B cell (primary cell): ENCODE results near the gene SRP14. TPM values are rescaled to one million over a fixed set of nuclear protein-coding genes. Genes with fewer than 3 reads are reported as not detected.

Experiments used
- ATAC-seq: fragments of 200-7000 bp; cut with Tn5 transposase; one replicate; pipeline ENCODE4 v1.10.0; 2021; ENCODE audit warnings: low read depth, mild to moderate bottlenecking, moderate number of reproducible peaks, moderate library complexity
- CTCF ChIA-PET: fragments of 350-600 bp; sonication (Branson Sonifier 250); formaldehyde crosslinking; loops from one replicate; lab custom pipeline; 2021; ENCODE audit warnings: antibody characterized with exemption, inconsistent platforms; lab: Charles Lee
- POLR2A ChIA-PET: fragments of 350-600 bp; sonication (Branson Sonifier 250); formaldehyde crosslinking; loops from one replicate; lab custom pipeline; 2021; ENCODE audit warnings: antibody characterized with exemption; lab: Charles Lee
- DNase-seq: peaks from one replicate; pipeline ENCODE4 v3.0.0; 2013
- H2AFZ ChIP-seq: 2 replicates; pipeline ENCODE4 v1.6.1; 2012; ENCODE audit warnings: mild to moderate bottlenecking, low read depth, low read length; ENCODE audit not compliant: insufficient read depth, poor library complexity, severe bottlenecking
- H3K27ac ChIP-seq, 2 donors: 1 replicate in 1 of 2; 2 replicates in 1 of 2; pipeline ENCODE4 v1.5.1; 2012 to 2013; ENCODE audit warnings: low read length in 2 of 2, mild to moderate bottlenecking in 2 of 2, moderate library complexity in 1 of 2
- H3K27me3 ChIP-seq, 4 experiments: fragments of 200-600 bp in 1 of 4; sonication (generic) in 1 of 4; replicated peaks in 1 of 4; 1 replicate in 2 of 4; 2 replicates in 2 of 4; pipeline versions ENCODE4 v1.6.1 to v1.7.0; 2013 to 2016; ENCODE audit warnings: low read length in 3 of 4, mild to moderate bottlenecking in 2 of 4, mixed read lengths in 1 of 4, moderate library complexity in 1 of 4; ENCODE audit not compliant: insufficient read depth in 4 of 4, control insufficient read depth in 3 of 4; ENCODE audit errors: control extremely low read depth in 1 of 4
- H3K36me3 ChIP-seq, 2 experiments: replicated peaks in 1 of 2; 1 replicate in 1 of 2; 2 replicates in 1 of 2; pipeline versions ENCODE4 v1.6.1 to v1.7.1; 2013; ENCODE audit warnings: low read length in 1 of 2; ENCODE audit not compliant: insufficient read depth in 2 of 2, control insufficient read depth in 1 of 2; ENCODE audit errors: control extremely low read depth in 1 of 2, extremely low read depth in 1 of 2
- H3K4me1 ChIP-seq, 2 donors: fragments of 200-600 bp in 1 of 2; sonication (generic) in 1 of 2; 1 replicate in 1 of 2; 2 replicates in 1 of 2; pipeline versions ENCODE4 v1.5.1 to v1.6.1; 2013 to 2017; ENCODE audit warnings: low read length in 2 of 2; ENCODE audit not compliant: control insufficient read depth in 2 of 2, insufficient read depth in 2 of 2
- H3K4me2 ChIP-seq: replicated peaks from 2 replicates; pipeline ENCODE3; 2012; ENCODE audit warnings: mild to moderate bottlenecking, low read depth, low read length; ENCODE audit not compliant: poor library complexity, severe bottlenecking
- H3K4me3 ChIP-seq, 5 experiments: fragments of 200-600 bp in 1 of 5; sonication (generic) in 1 of 5; 1 replicate in 3 of 5; 2 replicates in 2 of 5; pipeline versions ENCODE4 v1.5.1 to v1.7.0; 2011 to 2016; ENCODE audit warnings: low read length in 4 of 5, mild to moderate bottlenecking in 4 of 5, low read depth in 2 of 5, control low read depth in 1 of 5, moderate library complexity in 1 of 5; ENCODE audit not compliant: insufficient read depth in 1 of 5; ENCODE audit errors: control extremely low read depth in 1 of 5, extremely low read depth in 1 of 5
- H3K79me2 ChIP-seq: fragments of 200-600 bp; sonication (generic); one replicate; pipeline ENCODE4 v1.6.0; 2016; ENCODE audit warnings: low read length; ENCODE audit not compliant: control insufficient read depth, insufficient read depth
- H3K9ac ChIP-seq: fragments of 200-600 bp; sonication (generic); 2 replicates; pipeline ENCODE4 v1.6.1; 2017; ENCODE audit warnings: mild to moderate bottlenecking, low read length, moderate library complexity
- H3K9me3 ChIP-seq, 3 donors: one replicate each; pipeline versions ENCODE4 v1.6.1 to v1.7.1; 2013; ENCODE audit warnings: low read length in 2 of 3; ENCODE audit not compliant: control insufficient read depth in 2 of 3, insufficient read depth in 1 of 3; ENCODE audit errors: control extremely low read depth in 1 of 3
- H4K20me1 ChIP-seq: 2 replicates; pipeline ENCODE4 v1.6.0; 2012; ENCODE audit warnings: mild to moderate bottlenecking, low read length; ENCODE audit not compliant: insufficient read depth, control insufficient read depth, poor library complexity, severe bottlenecking
- H3K27ac Mint-ChIP-seq: one replicate; pipeline ENCODE4 v1.8.0; 2021; ENCODE audit warnings: mixed read lengths
- H3K27me3 Mint-ChIP-seq: one replicate; pipeline ENCODE4 v1.8.0; 2021; ENCODE audit warnings: mixed read lengths
- H3K4me1 Mint-ChIP-seq: one replicate; pipeline ENCODE4 v1.8.0; 2021; ENCODE audit warnings: mixed read lengths
- H3K4me3 Mint-ChIP-seq: one replicate; pipeline ENCODE4 v1.8.0; 2021; ENCODE audit warnings: mixed read lengths
- H3K9me3 Mint-ChIP-seq: one replicate; pipeline ENCODE4 v1.8.0; 2022; ENCODE audit warnings: mixed read lengths; ENCODE audit not compliant: insufficient read depth
- EZH2 ChIP-seq: IDR thresholded peaks from 2 replicates; pipeline ENCODE4 v1.6.1; 2012; ENCODE audit warnings: borderline replicate concordance, low read depth, mild to moderate bottlenecking, moderate library complexity, low read length; ENCODE audit not compliant: insufficient read depth, poor library complexity, severe bottlenecking
- WGBS: methylation state at CpG from one replicate; pipeline ENCODE4 v1.1.5; 2013; ENCODE audit warnings: missing lambda C conversion rate; ENCODE audit not compliant: insufficient coverage; 5-methylcytosine and 5-hydroxymethylcytosine counted together
- intact Hi-C: fragments of 100-400 bp; cut with micrococcal nuclease; formaldehyde crosslinking; loops from one replicate; pipeline ENCODE4 v1.10.0; 2022
- polyA plus RNA-seq: library from polyadenylated mRNA; depleted of rRNA; stranded (reverse); fragments of >200 nt; gene quantifications from 2 replicates; pipeline ENCODE4 v1.2.3, GENCODE V29; 2012
- total RNA-seq, 2 donors: library from RNA; stranded (reverse); fragments of 120-200 nt in 1 of 2; gene quantifications; 1 replicate in 1 of 2; 2 replicates in 1 of 2; pipeline versions ENCODE4 v1.2.3 to v1.2.4, GENCODE V29; 2013 to 2022
- TF ChIP-seq, protein P1 (sequence below): fragments of 200-600 bp; IDR thresholded peaks from one replicate; pipeline ENCODE4 v1.8.0; 2022; ENCODE audit warnings: antibody characterized with exemption, mild to moderate bottlenecking

Gene SRP14
- total and polyA plus RNA-seq, 2 donors (not counting 1 experiment from before 2014, with no cell fraction given), result 120 to 131 TPM

DNA sequence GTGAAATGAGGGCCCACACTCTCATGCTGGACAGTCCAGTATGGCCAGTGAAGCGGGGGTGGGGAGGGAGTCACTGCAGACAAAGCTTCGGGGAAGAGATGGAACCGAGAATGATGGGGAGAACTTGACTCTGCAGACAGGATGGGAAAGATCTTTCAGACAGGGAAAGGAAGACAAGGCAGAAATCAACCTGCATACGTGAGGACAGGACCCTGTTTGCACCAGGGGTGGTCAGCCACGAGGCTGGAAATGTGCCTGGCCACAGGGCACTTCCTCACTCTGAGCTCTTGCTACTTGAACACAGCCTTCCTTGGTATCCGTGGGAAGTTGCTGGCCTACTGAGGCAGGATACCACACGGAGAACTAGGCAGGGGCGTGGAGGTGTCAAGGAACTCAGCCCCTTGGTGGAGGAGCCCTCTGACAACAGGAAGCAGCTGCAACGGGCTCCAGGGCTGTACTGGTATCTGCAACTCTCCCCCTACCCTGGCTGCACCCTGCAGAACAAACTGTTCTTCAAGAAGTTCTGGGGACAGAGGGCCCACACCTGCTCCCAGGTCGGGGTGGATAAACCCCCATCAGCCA is 9.3 kb upstream of the SRP14 start:
- CTCF ChIA-PET, result interaction anchor here (0.9 to 16.5 kb wide), 16 partner anchors 10 to 289 kb away, joined by 3 to 934 read pairs (median 6); partner anchors contain the start of genes ANKRD63 and BMF
- Mint-ChIP-seq H3K27me3 (no peaks in the 10 kb centered on the region), H3K27ac (peak overlapping the region; percentile 84), H3K9me3 (no peaks in the 10 kb centered on the region), H3K4me3 (peak overlapping the region; percentile 57), H3K4me1 (peaks cover 73% of the 10 kb centered on the region)
- Histone ChIP-seq H3K27ac (peak overlapping the region; percentile 52 to 56), H3K27me3 (no peaks in the 10 kb centered on the region), H3K4me1 (peaks cover 64 to 71% of the 10 kb centered on the region in 2 donors), H4K20me1 (no peaks in the 10 kb centered on the region), H3K79me2 (peaks cover 18% of the 10 kb centered on the region), H3K36me3 (no peaks in the 10 kb centered on the region), H3K4me3 (peak overlapping the region in 1 of 5 experiments; percentile 41), H3K9ac (no peak overlapping the region), H3K9me3 (no peaks in the 10 kb centered on the region), H2AFZ (peak overlapping the region; percentile 55), H3K4me2 (peak overlapping the region; percentile 53)
- POLR2A ChIA-PET, result interaction anchor here (0.7 to 8.4 kb wide), 12 partner anchors 9 to 54 kb away, joined by 3 to 324 read pairs (median 4); partner anchors contain the start of genes BMF and SRP14
- ATAC-seq (peak; percentile 31), DNase-seq (peak; percentile 58)
- 25% methylated on average over 9 of the region's 10 CpGs for WGBS
- TF ChIP-seq, protein P1, sequence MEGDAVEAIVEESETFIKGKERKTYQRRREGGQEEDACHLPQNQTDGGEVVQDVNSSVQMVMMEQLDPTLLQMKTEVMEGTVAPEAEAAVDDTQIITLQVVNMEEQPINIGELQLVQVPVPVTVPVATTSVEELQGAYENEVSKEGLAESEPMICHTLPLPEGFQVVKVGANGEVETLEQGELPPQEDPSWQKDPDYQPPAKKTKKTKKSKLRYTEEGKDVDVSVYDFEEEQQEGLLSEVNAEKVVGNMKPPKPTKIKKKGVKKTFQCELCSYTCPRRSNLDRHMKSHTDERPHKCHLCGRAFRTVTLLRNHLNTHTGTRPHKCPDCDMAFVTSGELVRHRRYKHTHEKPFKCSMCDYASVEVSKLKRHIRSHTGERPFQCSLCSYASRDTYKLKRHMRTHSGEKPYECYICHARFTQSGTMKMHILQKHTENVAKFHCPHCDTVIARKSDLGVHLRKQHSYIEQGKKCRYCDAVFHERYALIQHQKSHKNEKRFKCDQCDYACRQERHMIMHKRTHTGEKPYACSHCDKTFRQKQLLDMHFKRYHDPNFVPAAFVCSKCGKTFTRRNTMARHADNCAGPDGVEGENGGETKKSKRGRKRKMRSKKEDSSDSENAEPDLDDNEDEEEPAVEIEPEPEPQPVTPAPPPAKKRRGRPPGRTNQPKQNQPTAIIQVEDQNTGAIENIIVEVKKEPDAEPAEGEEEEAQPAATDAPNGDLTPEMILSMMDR, result no peak
- no peak for TF ChIP-seq EZH2
- intact Hi-C loops, result loop anchor here (5.0 kb wide), 1 partner anchor 274 kb away; the partner anchor contains the start of gene INAFM2
